Fibroblast of mammary gland (primary cell): ENCODE data around the gene PTP4A2.

Experiments
- DNase-seq: peaks from one replicate; pipeline ENCODE4 v3.0.0-alpha.2; 2010; ENCODE audit warnings: low read depth
- H3K4me3 ChIP-seq: 2 replicates; pipeline ENCODE4 v1.5.1; 2011; ENCODE audit warnings: low read depth, mild to moderate bottlenecking, low read length, moderate library complexity; ENCODE audit not compliant: control insufficient read depth
- CTCF ChIP-seq: conservative IDR thresholded peaks from 2 replicates; pipeline ENCODE4 v1.5.1; 2011; ENCODE audit warnings: low read depth, low read length, inconsistent platforms; ENCODE audit not compliant: control insufficient read depth, insufficient read depth

Gene PTP4A2

GRCh38 chr1:31959521-31960340 is 21.6 kb upstream of the PTP4A2 start:
- DNase-seq = no peak
- no peak for TF ChIP-seq CTCF
- no peak overlapping the region for H3K4me3 ChIP-seq

GRCh38 chr1:31957701-31958674 is 19.8 kb upstream of the PTP4A2 start:
- H3K4me3 ChIP-seq = no peak overlapping the region
- no peak for DNase-seq
- no peak for TF ChIP-seq CTCF

GRCh38 chr1:31955917-31956736 is 18.0 kb upstream of the PTP4A2 start:
- H3K4me3 ChIP-seq = no peak overlapping the region
- peak; percentile 66 for TF ChIP-seq CTCF

GRCh38 chr1:31954607-31955283 is 16.6 kb upstream of the PTP4A2 start:
- TF ChIP-seq CTCF = no peak
- peak; percentile 99 for DNase-seq
- no peak overlapping the region for H3K4me3 ChIP-seq

More at GRCh38 chr1:31955917-31956736, 18.0 kb upstream of the PTP4A2 start:
- DNase-seq = peak; percentile 99

GRCh38 chr1:31952825-31953220 is 14.7 kb upstream of the PTP4A2 start:
- TF ChIP-seq CTCF = no peak

More at GRCh38 chr1:31952825-31953220, 14.7 kb upstream of the PTP4A2 start:
- no peak overlapping the region for H3K4me3 ChIP-seq
- DNase-seq = no peak
